HUDEP-2 (cell line): Measurements from ENCODE around the gene CTNNA3.

ENCODE experiments used
- DNase-seq, 76 experiments: peaks; one replicate each; lab custom pipeline; 2025; ENCODE audit not compliant: unreplicated experiment in 76 of 76; lab: John Stamatoyannopoulos, UW

Gene CTNNA3

DNA sequence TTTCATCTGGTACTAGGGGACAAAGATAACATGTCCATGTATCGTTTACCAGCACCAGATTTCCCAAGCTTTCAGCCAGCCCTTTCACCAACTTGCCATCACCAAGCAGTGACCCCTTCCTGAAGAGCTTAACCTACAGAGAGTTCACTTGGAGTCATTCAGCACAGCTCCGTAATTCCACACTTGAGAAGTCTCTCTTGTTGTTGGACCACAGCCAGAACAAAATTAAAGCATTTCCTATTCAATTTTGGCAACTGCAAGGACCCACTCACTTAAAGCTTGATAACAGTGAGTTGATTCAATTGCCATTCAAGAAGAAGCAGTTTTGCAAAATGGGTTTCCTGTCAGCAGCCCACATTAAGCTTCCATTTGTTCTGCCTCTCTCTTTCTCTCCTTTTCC lies 858.7 kb downstream of the CTNNA3 start:
- no peak for DNase-seq

DNA sequence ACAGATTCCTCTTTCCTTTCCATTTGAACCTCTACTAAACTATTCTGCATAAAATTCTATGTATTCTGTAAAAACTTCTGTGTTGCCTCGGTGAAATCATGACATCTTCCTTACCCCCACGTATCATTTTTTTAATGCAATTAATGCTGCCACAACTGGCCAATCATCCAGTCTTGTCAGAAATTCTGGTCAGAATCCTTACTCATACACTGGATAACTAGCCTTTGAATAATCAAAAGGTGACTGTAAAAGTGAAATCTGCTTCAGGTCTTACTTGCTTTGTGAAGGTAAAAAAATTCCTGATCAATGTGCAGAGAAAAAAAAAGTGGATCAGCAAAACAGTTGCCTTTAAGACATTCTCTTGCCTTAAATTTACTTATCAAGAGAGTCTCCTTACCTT lies 859.2 kb downstream of the CTNNA3 start:
- DNase-seq, result no peak

DNA sequence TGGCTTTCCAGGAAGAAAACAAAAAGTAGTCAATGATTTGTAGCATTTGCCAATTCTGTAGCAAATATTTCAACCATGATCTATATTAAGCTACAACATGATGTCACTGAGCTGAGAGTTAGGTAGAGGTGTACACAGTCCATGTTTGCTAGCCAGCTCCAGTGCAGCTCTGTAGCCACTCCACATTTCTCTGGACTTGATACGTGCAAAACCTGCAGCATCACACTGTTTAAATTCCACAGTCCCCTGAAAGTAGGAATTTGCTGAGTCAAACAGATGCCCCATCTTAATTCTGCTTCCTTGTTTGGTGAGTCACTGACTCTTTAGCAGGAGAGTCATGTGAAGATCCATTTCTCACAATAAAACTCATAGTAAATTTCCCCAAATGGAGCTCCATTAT lies 859.9 kb downstream of the CTNNA3 start:
- no peak for DNase-seq

DNA sequence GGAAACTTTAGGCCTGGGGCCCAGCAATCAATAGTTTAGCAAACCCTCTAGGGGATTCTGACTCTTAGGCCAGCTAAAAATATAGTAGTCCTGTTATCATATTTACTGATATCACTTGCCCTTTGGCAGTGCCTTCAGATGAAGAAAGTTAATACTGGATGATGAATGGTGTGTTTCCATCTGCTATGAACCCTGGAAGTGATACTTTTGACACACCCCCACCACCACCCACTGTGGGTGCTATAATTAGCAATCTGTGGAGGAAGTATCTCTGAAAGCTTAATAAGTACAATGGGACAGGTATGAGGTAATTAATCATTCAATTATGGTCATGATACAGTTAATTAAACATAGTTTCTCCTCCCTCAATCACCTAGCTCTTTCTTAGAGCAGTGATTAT lies 860.6 kb downstream of the CTNNA3 start:
- DNase-seq, result no peak

DNA sequence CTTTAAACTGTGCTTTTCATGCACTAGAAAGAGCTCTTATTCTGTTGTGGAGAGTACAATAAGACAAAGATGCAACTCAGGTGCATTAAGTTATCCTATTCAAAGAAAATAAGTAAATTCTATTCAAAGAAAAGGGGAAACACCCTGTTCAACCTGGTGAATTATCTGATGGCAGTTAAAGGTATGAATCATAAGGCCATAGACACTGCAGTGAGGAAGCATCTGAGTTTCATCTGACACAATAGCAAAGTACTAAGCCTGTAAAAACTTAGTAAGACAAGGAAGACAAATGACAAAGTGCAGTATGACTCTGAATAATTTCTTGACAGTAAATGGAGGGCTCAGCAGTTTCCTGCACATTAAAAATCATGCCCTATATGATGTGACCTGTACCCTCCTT lies 861.2 kb downstream of the CTNNA3 start:
- DNase-seq, result no peak

DNA sequence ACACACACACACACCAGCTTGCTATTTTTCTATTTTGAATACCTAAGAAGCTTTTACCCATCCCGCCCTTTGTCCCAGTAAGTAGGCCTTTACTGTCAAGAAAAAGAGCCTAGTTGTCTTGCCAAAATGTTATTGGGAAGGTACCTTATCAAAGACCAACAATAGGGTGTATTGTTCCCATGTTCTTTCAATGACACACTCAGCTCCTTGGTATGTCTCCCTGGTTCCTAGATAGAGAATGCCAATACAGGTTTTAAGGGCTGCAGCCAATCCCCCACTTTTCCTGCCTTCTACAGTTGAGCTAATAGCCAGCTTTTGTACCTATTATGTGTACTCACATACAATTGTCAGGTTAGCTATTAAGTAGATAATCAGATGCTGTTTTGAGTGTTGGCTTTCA lies 862.1 kb downstream of the CTNNA3 start:
- DNase-seq, result no peak

DNA sequence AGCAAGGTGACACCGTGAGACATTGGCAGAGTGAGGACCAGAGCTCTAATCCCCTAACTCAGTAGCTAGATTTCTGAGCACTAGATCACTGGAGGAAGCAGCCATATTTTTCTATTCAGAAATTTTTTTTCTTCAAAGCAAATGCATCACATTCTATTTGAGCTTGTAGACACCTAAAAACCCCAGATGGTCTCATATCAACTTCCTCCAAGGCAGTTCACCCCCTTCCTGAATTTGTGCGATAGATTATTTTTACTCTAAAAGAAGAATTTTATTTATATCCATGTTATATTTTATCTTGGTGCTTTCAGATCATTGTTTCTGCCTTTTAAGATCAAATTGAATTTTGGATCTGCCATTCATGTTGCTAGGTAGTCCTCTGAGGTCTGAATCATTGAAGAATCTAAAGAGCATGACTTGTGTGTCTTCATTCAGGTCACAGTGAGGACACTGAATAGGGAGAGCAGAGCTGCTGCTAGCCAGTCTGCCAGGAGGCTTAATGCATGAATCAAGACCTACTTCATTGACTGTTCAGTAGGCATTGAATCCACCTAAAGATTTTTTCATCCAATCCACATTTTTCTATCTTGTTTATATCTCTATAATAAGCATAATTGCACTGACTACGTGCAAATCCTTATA lies 863.1 kb downstream of the CTNNA3 start:
- DNase-seq, result no peak

DNA sequence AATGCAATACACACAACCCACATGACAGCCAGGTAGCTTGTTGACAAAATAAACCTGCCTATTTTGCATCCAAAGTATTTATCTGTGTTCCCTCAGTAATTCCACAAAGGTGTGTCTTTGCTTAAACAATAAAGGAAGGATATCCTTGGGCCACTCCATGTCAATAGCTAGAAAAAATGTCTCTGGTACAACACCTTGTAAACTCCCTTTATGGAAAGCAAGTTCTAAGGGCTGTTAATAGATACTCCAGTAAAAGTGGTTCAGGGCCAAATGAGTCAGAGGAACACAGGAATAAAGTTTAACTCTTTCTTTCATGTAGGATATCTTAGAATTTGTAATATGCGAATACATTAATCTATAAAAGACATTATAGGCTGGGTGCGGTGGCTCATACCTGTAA lies 867.0 kb downstream of the CTNNA3 start:
- no peak for DNase-seq

DNA sequence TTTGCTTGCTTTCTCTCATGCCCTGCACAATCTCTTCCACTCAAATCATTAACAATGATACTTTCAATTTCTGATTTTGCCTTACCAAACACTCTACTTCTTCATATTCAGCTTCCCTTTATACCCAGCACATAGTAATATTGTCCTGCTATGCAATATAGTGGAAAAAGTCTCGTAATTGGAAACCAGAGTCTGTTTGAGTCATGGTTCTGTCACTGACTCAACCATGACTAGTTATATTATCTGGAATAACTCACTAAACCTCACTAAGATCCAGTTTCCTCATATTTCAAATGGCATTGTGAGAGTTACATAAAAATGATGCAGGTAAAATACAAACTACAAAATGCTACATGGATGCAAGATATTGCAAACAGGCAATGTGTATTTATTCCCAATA lies 868.6 kb downstream of the CTNNA3 start:
- no peak for DNase-seq

DNA sequence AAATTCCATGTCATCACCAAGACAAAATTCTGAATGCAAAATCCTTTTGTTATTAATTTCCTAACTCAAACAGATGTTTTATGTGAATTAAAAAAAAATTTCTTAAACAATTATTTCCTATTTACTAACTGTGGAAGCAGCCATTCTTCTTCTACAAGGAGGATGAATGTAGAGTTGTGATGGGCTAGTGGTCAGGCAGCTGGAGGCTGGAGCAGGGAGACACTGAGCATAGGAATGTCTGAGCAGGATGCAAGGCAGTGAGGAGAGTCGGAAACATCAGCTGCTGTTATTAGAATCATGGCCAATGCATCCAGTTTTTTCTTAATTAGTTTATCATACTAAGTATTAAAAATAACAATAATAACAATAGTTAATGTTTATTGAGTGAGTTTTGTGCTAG lies 872.7 kb downstream of the CTNNA3 start:
- no peak for DNase-seq

DNA sequence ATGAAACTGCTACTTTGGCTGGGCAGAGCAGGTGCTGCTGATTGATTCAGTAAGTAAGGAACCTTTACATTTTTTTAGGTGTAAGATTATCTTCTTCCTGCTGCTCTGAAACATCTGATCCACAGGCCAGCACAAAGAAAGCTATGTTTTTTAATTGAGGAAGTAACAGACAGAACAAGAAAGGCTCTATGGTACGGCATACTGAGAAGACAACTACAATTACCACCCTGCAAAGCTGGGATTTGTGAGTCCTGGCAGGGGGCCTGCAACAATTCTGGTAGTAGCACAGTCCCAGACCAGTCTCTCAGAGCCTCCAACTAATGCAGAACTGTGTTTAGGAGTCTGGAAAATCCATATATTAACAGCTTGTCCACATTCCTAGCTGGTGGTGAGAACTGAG lies 873.2 kb downstream of the CTNNA3 start:
- DNase-seq, result no peak

DNA sequence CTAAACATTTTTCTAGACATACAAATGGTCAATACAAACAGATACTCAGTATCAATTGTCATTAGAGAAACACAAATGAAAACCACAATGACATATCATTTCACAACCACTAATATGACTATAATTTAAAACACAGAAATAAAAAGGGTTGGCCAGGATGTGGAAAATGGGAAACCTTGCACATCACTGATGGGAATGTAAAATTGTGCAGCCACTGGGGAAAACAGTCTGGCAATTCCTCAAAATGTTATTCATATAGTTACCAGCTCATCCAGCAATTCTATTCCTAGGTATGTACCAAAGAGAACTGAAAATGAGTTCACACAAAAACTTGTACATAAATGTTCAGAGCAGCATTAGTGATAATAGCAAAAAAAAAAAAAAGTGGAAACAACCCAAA lies 876.3 kb downstream of the CTNNA3 start:
- DNase-seq, result no peak

DNA sequence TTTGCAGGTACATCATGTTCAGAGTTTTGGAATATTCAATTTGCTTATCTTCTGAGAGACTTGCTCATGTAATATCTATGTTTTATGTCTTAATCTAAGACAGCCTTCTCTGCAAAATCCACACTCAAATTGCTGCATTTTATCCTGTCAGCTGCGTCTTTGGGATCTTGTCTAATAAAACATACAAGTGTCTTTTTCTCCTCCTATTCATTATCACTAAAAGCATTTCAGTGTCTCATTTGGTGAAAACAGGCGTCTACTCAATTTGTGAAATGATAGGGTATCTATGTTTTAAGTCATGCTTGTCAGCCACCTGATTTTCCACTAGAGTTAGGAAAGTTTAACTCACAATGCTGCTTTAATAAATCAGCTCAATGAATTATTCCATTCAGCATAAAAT lies 882.9 kb downstream of the CTNNA3 start:
- no peak for DNase-seq

DNA sequence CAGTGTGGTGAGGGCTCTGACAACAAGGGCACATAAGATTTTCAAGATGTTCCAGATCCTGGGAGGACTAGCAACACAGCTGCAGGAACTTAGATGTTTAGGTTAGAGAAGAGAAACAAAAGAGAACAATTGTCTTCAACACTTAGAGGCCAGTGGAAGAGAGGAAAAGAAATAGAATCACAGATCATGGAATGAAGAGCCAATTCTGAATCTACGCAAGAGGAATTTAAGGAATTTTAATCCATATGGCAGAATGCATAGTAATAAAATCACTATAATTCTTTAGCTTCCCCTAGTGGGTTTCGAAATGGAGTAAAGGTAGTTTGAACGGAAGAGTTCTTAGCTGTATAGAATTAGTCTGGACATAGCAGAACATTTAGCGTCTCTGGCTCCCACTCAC lies 884.8 kb downstream of the CTNNA3 start:
- DNase-seq, result no peak

DNA sequence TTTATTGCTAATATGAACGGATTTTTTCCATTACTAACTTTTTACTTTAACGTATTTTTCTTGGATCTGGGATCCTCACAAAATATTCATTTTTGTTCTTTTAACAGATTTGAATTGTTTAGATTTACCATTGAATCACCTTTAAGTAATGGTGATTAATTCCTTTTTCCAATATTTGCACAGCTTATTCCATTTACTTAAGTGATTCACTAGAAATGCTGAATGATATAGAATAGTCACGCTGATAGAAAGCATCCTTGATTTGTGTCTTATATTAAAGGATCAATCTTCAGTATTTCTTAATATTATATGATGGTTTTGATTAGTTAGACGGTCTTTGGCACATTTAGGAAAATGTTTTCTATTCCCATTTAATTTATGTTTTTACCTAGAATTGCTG lies 886.6 kb downstream of the CTNNA3 start:
- DNase-seq, result no peak

DNA sequence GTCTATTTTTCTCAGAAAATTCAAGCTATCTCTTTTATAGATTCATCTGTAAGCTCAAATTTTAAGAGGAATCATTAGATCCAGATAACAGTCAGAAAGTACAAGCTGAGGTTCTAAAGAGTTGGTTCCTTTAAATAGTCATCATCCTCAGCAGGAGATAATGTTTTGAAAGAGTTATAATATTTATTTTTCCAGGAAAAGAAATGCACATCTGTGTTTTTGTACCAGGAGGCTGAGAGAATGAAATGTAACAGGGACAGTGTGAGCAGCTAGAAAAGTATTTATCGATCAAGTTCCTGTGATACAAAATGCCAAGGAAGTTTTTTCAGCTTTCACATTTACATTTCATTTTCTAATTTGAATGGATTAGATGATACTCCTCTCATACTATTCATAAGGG lies 890.4 kb downstream of the CTNNA3 start:
- no peak for DNase-seq

DNA sequence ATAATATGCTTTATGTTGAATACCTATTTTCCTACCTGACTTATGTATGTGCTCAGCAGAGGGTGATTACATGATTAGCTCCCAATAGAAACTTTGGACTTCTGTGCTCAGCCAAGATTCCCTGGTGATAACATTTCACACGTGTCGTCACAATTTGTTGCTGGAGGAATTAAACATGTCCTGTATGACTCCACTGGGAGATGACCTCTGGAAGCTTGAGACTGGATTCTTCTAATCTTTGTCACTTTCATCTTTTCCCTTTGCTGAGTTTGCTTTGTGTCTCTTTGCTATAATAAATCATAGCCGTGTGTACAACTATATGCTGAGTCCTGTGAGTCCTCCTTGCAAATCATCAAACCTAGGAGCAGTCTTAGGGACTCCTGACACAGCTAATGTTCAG lies 891.0 kb downstream of the CTNNA3 start:
- DNase-seq, result no peak

DNA sequence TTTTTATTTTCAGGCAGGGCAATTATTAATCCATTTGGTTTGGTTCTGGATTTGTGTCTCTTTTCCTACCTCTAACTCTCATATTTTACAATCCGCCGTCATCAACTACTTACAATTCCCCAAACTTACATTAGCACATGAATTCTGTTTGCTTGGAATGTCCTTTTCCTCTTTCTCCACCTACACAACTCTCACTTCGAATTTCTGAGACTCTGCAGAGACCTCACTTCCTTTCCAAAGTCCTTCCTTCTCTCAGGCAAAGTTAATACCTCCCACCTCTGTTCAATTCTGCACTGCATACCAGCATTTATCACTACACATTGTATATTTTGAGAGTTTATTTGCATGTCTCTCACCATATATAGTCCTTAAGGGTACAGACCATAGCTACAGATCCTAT lies 892.8 kb downstream of the CTNNA3 start:
- DNase-seq, result no peak

DNA sequence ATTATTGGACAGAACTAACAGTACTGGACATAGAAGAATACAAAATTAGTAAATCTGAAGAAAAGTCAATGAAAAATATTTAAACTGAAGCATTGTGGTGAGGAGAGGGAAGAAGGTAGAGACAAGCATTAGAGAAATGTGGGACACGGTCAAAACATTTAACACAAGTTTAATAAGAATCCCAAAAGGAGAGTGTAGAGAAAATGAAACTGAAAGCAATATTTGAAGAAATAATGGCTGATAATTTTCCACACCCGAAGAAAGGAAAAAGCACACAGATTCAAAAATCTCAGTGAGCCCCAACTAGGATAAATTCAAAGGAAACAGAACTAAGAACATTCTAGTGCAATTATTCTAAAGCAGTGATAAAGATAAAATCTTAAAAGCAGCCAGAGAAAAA lies 896.5 kb downstream of the CTNNA3 start:
- no peak for DNase-seq

DNA sequence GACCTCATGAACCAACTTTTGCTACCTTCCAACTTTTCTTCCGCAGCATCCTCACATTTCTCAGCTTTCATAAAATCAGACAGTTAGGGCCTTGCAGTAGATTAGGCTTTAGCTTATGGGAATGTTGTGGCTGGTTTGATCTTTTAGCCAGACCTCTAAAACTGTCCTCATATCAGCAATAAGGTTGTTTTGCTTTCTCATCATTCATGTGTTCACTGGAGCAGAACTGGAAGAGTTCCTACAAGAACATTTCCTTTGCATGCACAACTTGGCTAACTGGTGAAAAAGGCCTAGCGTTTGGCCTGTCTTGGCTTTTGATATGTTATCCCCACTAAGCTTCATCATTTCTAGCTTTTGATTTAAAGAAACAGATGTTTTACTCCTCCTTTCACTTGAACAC lies 900.1 kb downstream of the CTNNA3 start:
- DNase-seq, result no peak

DNA sequence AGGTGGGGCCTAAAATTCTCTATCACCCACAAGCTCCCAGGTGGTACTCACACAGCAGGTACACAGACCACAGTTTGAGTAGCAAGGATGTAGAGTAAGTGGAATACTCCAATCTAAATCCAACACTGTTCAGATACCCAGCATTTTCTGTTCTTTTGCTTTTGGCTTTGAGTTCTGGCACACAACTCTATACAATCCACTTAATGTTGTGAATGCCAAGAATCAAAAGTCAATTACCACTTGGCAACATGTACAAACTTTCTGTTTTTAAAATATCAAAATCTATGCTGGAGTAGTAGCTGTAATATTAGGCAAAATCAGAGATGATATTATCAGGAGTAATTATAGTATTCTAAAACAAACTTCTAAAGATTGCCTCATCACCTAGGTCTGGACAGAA lies 903.6 kb downstream of the CTNNA3 start:
- no peak for DNase-seq

DNA sequence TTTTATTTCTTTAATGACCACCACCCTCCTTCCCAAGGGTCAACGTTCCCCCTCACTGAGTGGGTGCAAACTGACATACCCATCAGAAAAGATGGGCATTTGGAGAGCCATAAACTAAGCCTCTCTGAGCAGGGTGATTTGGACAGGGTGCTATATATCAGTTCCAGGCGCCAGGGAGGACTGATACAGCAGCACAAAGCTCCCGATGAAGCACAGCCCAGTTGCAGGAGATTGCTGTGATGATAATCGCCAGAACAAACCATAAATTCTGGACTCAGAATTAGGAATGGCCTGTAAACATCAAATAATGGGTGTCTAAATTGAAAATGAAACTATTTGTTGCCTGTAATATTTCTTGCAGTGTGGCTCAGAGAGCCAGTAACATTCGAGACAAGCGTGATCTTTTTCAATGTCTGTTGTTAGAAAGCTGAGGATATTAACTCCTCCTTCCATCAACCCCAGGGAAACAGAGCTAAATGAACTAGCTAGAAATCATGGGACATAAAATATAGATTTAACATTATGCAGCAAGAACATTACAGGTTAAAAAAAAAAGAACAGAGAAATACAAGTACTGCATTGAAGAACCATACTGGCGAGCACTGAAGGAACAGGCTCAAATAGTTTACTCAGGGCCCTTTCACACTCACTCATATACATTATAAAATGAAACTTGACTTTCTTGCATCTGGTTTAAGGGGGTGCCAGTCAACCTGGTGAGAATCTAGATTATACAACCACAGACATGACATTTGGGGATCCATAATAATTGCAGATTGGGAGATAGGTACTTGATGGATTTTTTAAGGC lies 907.6 kb downstream of the CTNNA3 start:
- DNase-seq, result no peak

DNA sequence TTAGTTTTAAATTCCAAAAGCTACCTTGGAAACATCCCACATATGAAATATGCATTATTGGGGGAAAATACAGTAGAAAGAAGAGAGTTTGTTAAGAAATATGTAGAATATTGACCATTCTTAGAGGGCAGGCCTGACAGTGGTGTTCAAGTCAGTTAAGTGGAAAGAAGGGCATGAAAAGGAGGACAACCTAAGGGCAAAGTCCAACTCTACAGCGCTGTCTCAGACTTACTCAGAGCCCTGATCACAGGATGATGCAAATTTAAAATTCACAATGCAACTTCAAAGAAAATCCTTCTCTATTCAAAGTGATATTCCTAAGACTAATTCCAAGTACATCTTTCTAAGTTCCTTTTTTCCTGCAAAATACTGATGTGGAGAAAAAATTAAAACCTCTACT lies 909.3 kb downstream of the CTNNA3 start:
- DNase-seq, result no peak
